ENCODE data around the gene PDCD7. TPM values are rescaled to one million over a fixed set of nuclear protein-coding genes. Genes with fewer than 3 reads are reported as not detected.

Gene PDCD7
- total and polyA plus RNA-seq, 2 of the 13 experiments (the other 11 are each of a cell fraction or from before 2014, with no cell fraction given) = 10.1 to 14.7 TPM

DNA sequence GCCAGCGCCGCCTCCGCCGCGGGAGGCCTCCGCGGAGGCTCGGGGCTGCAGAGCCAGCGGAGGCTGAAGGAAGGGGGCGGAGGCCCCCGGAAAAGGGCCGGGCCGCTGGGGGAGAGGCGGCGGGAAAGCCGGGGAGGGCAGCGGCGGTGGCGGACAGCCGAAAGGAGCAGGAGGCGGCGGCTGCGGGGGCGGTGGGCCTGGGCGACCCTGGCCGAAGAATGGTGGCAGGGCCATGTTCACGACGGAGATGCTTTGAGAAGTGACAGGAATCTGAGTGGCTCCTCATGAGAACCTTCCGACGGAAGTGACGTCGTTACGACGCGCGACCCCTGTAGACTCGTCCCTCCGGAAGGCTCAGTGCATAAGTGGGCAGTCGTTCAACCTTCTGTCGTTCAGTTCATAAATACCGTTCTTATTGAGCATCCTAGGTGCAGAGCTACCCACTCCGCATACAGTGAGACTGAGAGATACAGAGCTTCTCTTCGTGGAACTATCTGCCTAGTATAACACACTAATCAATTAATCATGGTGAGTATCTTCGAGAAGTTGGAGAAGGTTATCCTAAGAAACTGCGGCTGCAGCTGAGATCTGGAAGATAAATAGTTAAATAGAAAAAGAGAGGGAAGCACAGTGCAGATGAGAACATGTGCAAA, at the start of gene PDCD7 (continued):
- TF ChIP-seq, protein P1, sequence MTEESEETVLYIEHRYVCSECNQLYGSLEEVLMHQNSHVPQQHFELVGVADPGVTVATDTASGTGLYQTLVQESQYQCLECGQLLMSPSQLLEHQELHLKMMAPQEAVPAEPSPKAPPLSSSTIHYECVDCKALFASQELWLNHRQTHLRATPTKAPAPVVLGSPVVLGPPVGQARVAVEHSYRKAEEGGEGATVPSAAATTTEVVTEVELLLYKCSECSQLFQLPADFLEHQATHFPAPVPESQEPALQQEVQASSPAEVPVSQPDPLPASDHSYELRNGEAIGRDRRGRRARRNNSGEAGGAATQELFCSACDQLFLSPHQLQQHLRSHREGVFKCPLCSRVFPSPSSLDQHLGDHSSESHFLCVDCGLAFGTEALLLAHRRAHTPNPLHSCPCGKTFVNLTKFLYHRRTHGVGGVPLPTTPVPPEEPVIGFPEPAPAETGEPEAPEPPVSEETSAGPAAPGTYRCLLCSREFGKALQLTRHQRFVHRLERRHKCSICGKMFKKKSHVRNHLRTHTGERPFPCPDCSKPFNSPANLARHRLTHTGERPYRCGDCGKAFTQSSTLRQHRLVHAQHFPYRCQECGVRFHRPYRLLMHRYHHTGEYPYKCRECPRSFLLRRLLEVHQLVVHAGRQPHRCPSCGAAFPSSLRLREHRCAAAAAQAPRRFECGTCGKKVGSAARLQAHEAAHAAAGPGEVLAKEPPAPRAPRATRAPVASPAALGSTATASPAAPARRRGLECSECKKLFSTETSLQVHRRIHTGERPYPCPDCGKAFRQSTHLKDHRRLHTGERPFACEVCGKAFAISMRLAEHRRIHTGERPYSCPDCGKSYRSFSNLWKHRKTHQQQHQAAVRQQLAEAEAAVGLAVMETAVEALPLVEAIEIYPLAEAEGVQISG (CRISPR knock-in tag; IDR thresholded peaks at IDR 0.05) = peak; percentile 86
- TF ChIP-seq ZFX (CRISPR knock-in tag; IDR thresholded peaks at IDR 0.05; ENCODE audit: low read depth) (peak; percentile 81), ZKSCAN5 (CRISPR knock-in tag; IDR thresholded peaks at IDR 0.05) (no peak), POLR2G (IDR thresholded peaks at IDR 0.05; ENCODE audit: low read depth, low read length) (peak; percentile 95), ELF3 (CRISPR knock-in tag; IDR thresholded peaks at IDR 0.05) (peak; percentile 58), KLF6 (CRISPR knock-in tag; IDR thresholded peaks at IDR 0.05) (0 out of 2 replicates have a peak, but pooled peaks have one; percentile 48), ZNF331 (CRISPR knock-in tag; IDR thresholded peaks at IDR 0.05) (peak; percentile 61; the same call in 1 of the 2 replicates), ZNF607 (CRISPR knock-in tag; IDR thresholded peaks at IDR 0.05; ENCODE audit: borderline replicate concordance) (peak; percentile 87), GABPB1 (CRISPR knock-in tag; IDR thresholded peaks at IDR 0.05) (peak; percentile 97), ZNF343 (CRISPR knock-in tag; IDR thresholded peaks at IDR 0.05) (no peak), ZNF10 (CRISPR knock-in tag; IDR thresholded peaks at IDR 0.05; ENCODE audit: borderline replicate concordance, low read depth) (no peak), FOXJ3 (CRISPR knock-in tag; IDR thresholded peaks at IDR 0.05; ENCODE audit: borderline replicate concordance) (no peak), CCAR2 (optimal IDR thresholded peaks at IDR 0.05; ENCODE audit: low read depth, low read length) (no peak), ZZZ3 (CRISPR knock-in tag; IDR thresholded peaks at IDR 0.05; ENCODE audit: borderline replicate concordance) (peak; percentile 43; the same call in 1 of the 2 replicates), ZNF782 (CRISPR knock-in tag; IDR thresholded peaks at IDR 0.05; ENCODE audit: borderline replicate concordance) (no peak; the same call in 1 of the 2 replicates), MEIS2 (CRISPR knock-in tag; IDR thresholded peaks at IDR 0.05) (peak; percentile 81), FOSL2 (CRISPR knock-in tag; IDR thresholded peaks at IDR 0.05) (peak; percentile 43; the same call in 1 of the 2 replicates), ZNF616 (CRISPR knock-in tag; IDR thresholded peaks at IDR 0.05; ENCODE audit: low read depth) (no peak), ADNP (CRISPR knock-in tag; IDR thresholded peaks at IDR 0.05) (no peak), SIN3B (IDR thresholded peaks at IDR 0.05; ENCODE audit: low read length) (peak; percentile 57; the same call in 1 of the 2 replicates), NFKBIZ (CRISPR knock-in tag; IDR thresholded peaks at IDR 0.05) (peak; percentile 69; the same call in 1 of the 2 replicates), KAT7 (CRISPR knock-in tag; IDR thresholded peaks at IDR 0.05; ENCODE audit: borderline replicate concordance) (peak; percentile 76), HES4 (CRISPR knock-in tag; IDR thresholded peaks at IDR 0.05; ENCODE audit: borderline replicate concordance) (peak; percentile 86), SCMH1 (CRISPR knock-in tag; IDR thresholded peaks at IDR 0.05; ENCODE audit: borderline replicate concordance) (no peak), ZSCAN29 (CRISPR knock-in tag; conservative IDR thresholded peaks at IDR 0.05) (peak; percentile 79; the same call in 1 of the 2 replicates), FOXA3 (CRISPR knock-in tag; IDR thresholded peaks at IDR 0.05) (peak; percentile 56), AHR (CRISPR knock-in tag; IDR thresholded peaks at IDR 0.05) (peak; percentile 65; the same call in 1 of the 2 replicates)
- TF ChIP-seq, protein P2, sequence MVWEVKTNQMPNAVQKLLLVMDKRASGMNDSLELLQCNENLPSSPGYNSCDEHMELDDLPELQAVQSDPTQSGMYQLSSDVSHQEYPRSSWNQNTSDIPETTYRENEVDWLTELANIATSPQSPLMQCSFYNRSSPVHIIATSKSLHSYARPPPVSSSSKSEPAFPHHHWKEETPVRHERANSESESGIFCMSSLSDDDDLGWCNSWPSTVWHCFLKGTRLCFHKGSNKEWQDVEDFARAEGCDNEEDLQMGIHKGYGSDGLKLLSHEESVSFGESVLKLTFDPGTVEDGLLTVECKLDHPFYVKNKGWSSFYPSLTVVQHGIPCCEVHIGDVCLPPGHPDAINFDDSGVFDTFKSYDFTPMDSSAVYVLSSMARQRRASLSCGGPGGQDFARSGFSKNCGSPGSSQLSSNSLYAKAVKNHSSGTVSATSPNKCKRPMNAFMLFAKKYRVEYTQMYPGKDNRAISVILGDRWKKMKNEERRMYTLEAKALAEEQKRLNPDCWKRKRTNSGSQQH (CRISPR knock-in tag; IDR thresholded peaks at IDR 0.05; ENCODE audit: low read depth) = 0 out of 2 replicates have a peak, but pooled peaks have one; percentile 48

Measured in HepG2 (cell line).